Uterus (tissue), 4 donors: ENCODE measurements around the gene TOLLIP. TPM values are rescaled to one million over a fixed set of nuclear protein-coding genes. Genes with fewer than 3 reads are reported as not detected.

Experiments
- DNase-seq, 2 donors: peaks; one replicate each; pipeline ENCODE4 v3.0.0-alpha.2; 2019 to 2020
- H3K27ac ChIP-seq, 2 donors: fragments of 200-600 bp; sonication (generic); 1 replicate in 1 of 2; 2 replicates in 1 of 2; pipeline ENCODE4 v1.5.1; 2016 to 2018
- H3K27me3 ChIP-seq, 2 donors: fragments of 200-600 bp; sonication (generic); one replicate each; pipeline ENCODE4 v1.5.1; 2018 to 2019; ENCODE audit warnings: control low read depth in 1 of 2
- H3K36me3 ChIP-seq, 2 donors: fragments of 200-600 bp; sonication (generic); one replicate each; pipeline ENCODE4 v1.5.1; 2019; ENCODE audit warnings: control low read depth in 1 of 2
- H3K4me1 ChIP-seq, 2 donors: fragments of 200-600 bp; sonication (generic); one replicate each; pipeline ENCODE4 v1.5.1; 2018 to 2019; ENCODE audit warnings: control low read depth in 1 of 2
- H3K4me3 ChIP-seq, 2 donors: fragments of 200-600 bp; sonication (generic); 1 replicate in 1 of 2; 2 replicates in 1 of 2; pipeline ENCODE4 v1.5.1; 2018 to 2019; ENCODE audit warnings: mild to moderate bottlenecking in 1 of 2
- H3K9me3 ChIP-seq, 2 donors: fragments of 200-600 bp; sonication (generic); one replicate each; pipeline ENCODE4 v1.5.1; 2019; ENCODE audit warnings: control low read depth in 1 of 2
- POLR2A ChIP-seq, 2 donors: fragments of 450-650 bp; IDR thresholded peaks; one replicate each; pipeline ENCODE4 v1.6.1; 2016; ENCODE audit warnings: antibody characterized with exemption in 2 of 2, mild to moderate bottlenecking in 1 of 2, moderate library complexity in 1 of 2
- intact Hi-C: fragments of 100-400 bp; cut with DNase I; formaldehyde crosslinking; loops from one replicate; pipeline ENCODE4 v1.15.1; 2023; ENCODE audit warnings: low total_unique reads
- total RNA-seq, 4 donors: library from RNA; depleted of rRNA in 3 of 4; stranded (reverse); fragments of >200 nt in 3 of 4; gene quantifications; one replicate each; pipeline versions ENCODE4 v1.1.0 to v1.2.4, GENCODE V29; 2014 to 2023
- TF ChIP-seq, protein P1 (sequence below), 4 experiments: fragments of 200-600 bp in 2 of 4; fragments of 450-650 bp in 2 of 4; sonication (generic) in 2 of 4; IDR thresholded peaks; one replicate each; pipeline ENCODE4 v1.5.1; 2016 to 2019; ENCODE audit warnings: antibody characterized with exemption in 4 of 4, mild to moderate bottlenecking in 2 of 4, moderate library complexity in 1 of 4
- donor health status: DM: yes; HTN: yes; CAD: no.

Gene TOLLIP
- total RNA-seq, 4 donors from 2014 or later: 5.9 to 86.8 (median 36.2) TPM

DNA sequence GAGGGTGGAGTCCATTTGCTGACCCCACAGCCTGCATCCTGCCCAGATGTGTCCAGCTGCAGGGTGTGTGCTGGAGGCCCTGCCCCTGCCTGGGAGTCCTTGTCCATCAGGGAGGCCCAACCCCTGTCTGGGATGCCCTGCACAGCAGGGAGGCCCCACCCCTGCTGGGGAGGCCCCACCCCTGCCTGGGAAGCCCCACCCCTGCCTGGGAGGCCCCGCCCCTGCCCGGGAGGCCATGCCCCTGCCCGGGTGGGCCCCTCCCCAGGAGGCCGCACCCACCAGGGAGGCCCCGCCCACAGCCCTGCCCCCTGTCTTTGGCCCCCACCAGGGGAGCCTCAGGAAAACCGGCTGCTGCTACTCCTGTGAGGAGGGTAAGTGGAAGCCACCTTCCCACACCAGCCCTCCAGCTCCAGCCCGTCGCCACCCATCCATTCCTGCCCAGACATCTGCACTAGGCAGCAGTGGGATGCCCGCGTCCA lies 49.4 kb downstream of the TOLLIP start:
- DNase-seq: no peak
- intact Hi-C loops: no loop called here
- Histone ChIP-seq H3K4me1 (peaks cover 4 to 5% of the 10 kb centered on the region in 2 donors), H3K9me3 (no peaks in the 10 kb centered on the region), H3K27me3 (no peaks in the 10 kb centered on the region), H3K4me3 (no peak overlapping the region), H3K27ac (no peak overlapping the region), H3K36me3 (no peaks in the 10 kb centered on the region)
- TF ChIP-seq POLR2A (IDR thresholded peaks at IDR 0.05): no peak
- TF ChIP-seq, protein P1, sequence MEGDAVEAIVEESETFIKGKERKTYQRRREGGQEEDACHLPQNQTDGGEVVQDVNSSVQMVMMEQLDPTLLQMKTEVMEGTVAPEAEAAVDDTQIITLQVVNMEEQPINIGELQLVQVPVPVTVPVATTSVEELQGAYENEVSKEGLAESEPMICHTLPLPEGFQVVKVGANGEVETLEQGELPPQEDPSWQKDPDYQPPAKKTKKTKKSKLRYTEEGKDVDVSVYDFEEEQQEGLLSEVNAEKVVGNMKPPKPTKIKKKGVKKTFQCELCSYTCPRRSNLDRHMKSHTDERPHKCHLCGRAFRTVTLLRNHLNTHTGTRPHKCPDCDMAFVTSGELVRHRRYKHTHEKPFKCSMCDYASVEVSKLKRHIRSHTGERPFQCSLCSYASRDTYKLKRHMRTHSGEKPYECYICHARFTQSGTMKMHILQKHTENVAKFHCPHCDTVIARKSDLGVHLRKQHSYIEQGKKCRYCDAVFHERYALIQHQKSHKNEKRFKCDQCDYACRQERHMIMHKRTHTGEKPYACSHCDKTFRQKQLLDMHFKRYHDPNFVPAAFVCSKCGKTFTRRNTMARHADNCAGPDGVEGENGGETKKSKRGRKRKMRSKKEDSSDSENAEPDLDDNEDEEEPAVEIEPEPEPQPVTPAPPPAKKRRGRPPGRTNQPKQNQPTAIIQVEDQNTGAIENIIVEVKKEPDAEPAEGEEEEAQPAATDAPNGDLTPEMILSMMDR (IDR thresholded peaks at IDR 0.05): no peak

DNA sequence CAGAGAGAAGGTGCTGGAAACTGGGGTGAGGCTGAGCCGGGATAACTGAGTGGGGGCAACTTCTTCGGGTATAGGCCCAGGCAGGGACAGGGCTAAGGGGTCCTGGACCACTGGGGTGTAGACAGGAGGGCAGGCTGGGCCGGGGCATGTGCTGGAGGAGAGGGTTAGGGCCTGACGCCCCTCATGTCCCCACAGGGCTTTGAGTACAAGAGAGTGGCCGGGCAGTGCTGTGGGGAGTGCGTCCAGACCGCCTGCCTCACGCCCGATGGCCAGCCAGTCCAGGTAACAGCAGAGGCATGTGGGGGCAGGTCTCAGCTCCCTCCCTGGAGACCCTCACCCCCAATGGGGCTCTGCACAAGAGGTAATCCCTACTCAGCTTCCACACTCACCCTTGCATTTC lies 49.9 kb downstream of the TOLLIP start:
- Histone ChIP-seq H3K4me3 (no peak overlapping the region), H3K9me3 (no peaks in the 10 kb centered on the region), H3K4me1 (peaks cover 4 to 5% of the 10 kb centered on the region in 2 donors), H3K27me3 (no peaks in the 10 kb centered on the region), H3K27ac (no peak overlapping the region), H3K36me3 (no peaks in the 10 kb centered on the region)
- intact Hi-C loops: no loop called here
- TF ChIP-seq POLR2A (IDR thresholded peaks at IDR 0.05): no peak
- TF ChIP-seq, protein P1 (IDR thresholded peaks at IDR 0.05): no peak
- DNase-seq: no peak

DNA sequence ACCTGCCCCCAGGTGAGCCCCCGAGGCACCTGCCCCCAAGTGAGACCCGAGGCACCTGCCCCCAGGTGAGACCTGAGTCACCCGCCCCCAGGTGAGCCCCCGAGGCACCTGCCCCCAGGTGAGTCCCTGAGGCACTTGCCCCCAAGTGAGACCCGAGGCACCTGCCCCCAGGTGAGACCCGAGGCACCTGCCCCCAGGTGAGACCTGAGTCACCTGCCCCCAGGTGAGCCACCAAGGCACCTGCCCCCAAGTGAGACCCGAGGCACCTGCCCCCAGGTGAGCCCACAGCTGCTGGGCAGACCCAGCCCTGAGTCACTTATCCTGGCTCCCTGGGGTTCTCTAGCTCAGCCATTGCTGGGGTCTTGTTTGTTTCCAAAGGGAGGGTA lies 50.4 kb downstream of the TOLLIP start:
- DNase-seq: no peak
- Histone ChIP-seq H3K4me3 (no peak overlapping the region), H3K27ac (no peak overlapping the region), H3K4me1 (peaks cover 4 to 5% of the 10 kb centered on the region in 2 donors), H3K36me3 (no peaks in the 10 kb centered on the region), H3K27me3 (no peaks in the 10 kb centered on the region), H3K9me3 (no peaks in the 10 kb centered on the region)
- TF ChIP-seq POLR2A (IDR thresholded peaks at IDR 0.05): no peak
- TF ChIP-seq, protein P1 (IDR thresholded peaks at IDR 0.05): no peak
- intact Hi-C loops: no loop called here

DNA sequence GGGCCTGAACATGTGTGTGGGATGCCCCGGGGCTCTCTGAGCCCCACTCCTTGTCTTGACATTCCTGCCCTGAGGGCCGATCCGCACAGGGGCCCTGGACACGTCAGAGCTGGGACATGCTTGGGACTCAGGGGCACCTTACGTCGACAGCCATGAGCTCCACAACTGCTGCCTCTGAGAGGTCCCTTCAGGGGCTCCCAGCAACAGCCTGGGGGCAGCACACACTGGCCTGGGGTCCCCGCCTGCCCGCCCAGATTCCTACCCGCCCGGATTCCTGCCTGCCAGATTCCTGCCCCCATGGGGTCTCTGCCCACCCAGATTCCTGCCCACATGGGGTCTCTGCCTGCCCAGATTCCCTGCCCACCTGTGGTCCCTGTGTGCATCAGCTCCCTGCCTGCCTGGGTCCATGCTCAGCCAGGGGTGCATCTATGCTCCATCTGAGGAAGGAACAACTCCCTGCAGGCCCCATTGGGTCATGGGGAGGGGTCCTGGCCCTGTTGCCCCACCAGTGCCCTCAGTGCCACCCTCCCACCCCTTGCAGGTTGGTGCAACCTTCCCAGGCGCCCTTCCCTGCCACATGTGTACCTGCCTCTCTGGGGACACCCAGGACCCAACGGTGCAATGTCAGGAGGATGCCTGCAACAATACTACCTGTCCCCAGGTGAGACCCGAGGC lies 50.9 kb downstream of the TOLLIP start:
- H3K4me1 ChIP-seq: peaks cover 4 to 5% of the 10 kb centered on the region in 2 donors
- H3K9me3 ChIP-seq: no peaks in the 10 kb centered on the region
- TF ChIP-seq, protein P1 (IDR thresholded peaks at IDR 0.05): no peak
- no peak for TF ChIP-seq POLR2A (IDR thresholded peaks at IDR 0.05)
- H3K36me3 ChIP-seq: no peaks in the 10 kb centered on the region
- DNase-seq: no peak
- intact Hi-C loops: no loop called here
- no peak overlapping the region for H3K27ac ChIP-seq
- no peak overlapping the region for H3K4me3 ChIP-seq
- no peaks in the 10 kb centered on the region for H3K27me3 ChIP-seq

DNA sequence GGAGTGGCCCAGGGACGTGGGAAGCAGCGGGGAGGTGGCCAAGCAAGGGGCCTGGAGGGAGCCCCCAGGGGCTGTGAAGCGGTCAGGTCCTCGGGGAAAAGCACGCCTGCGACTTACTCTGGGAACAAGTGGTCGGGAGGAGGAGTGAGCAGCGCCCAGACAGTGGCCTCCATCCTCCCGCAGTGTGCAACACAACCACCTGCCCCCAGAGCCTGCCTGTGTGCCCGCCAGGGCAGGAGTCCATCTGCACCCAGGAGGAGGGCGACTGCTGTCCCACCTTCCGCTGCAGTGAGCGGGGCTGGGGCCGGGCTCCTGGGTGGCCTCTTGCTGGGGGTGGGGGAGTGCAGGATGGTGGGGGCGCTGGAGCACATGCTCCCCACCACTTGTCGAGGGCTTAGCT lies 51.5 kb downstream of the TOLLIP start:
- H3K36me3 ChIP-seq: no peaks in the 10 kb centered on the region
- DNase-seq: no peak
- no peak overlapping the region for H3K4me3 ChIP-seq
- no peak overlapping the region for H3K27ac ChIP-seq
- H3K4me1 ChIP-seq: peaks cover under 1 to 5% of the 10 kb centered on the region in 2 donors
- no peaks in the 10 kb centered on the region for H3K9me3 ChIP-seq
- no peak for TF ChIP-seq POLR2A (IDR thresholded peaks at IDR 0.05)
- TF ChIP-seq, protein P1 (IDR thresholded peaks at IDR 0.05): no peak
- intact Hi-C loops: no loop called here
- H3K27me3 ChIP-seq: no peaks in the 10 kb centered on the region
